IMR-90 (cell line): ENCODE results near the gene RNF151. TPM values are rescaled to one million over a fixed set of nuclear protein-coding genes. Genes with fewer than 3 reads are reported as not detected.

Experiments used
- ATAC-seq: fragments of 200-7000 bp; cut with Tn5 transposase; 2 replicates; pipeline ENCODE4 v1.9.1; 2020; ENCODE audit warnings: low read depth, mild to moderate bottlenecking, moderate library complexity
- BruUV-seq: library from RNA; stranded (reverse); fragments of 400-500 nt; replicated peaks from 2 replicates; lab custom pipeline; 2021; lab: Mats Ljungman, UMichigan
- CTCF ChIA-PET: fragments of 300-600 bp; formaldehyde crosslinking; extraction: SDS; loops from one replicate; lab custom pipeline; 2021; ENCODE audit warnings: antibody characterized with exemption; lab: Yijun Ruan, JAX
- POLR2A ChIA-PET: fragments of 300-600 bp; sonication (Branson Sonifier 250); formaldehyde crosslinking; loops from one replicate; lab custom pipeline; 2022; ENCODE audit warnings: antibody characterized with exemption; ENCODE audit not compliant: unreplicated experiment; lab: Charles Lee
- DNase-seq: peaks from one replicate; pipeline ENCODE4 v3.0.0; 2013
- H2AFZ ChIP-seq: replicated peaks from 2 replicates; pipeline ENCODE3; 2013; ENCODE audit warnings: low read length, mild to moderate bottlenecking; ENCODE audit not compliant: poor library complexity
- H2AK5ac ChIP-seq: 2 replicates; pipeline ENCODE4 v1.6.1; 2013; ENCODE audit warnings: low read depth, low read length, inconsistent platforms
- H2AK9ac ChIP-seq: replicated peaks from 2 replicates; pipeline ENCODE3; 2013; ENCODE audit warnings: mild to moderate bottlenecking, low read depth, low read length, moderate library complexity; ENCODE audit not compliant: poor library complexity
- H2BK120ac ChIP-seq: 2 replicates; pipeline ENCODE4 v1.6.1; 2013; ENCODE audit warnings: low read depth, low read length, inconsistent platforms
- H2BK15ac ChIP-seq: 3 replicates; pipeline ENCODE4 v1.6.1; 2013; ENCODE audit warnings: low read depth, low read length, inconsistent platforms
- H2BK20ac ChIP-seq: 2 replicates; pipeline ENCODE4 v1.6.1; 2013; ENCODE audit warnings: low read depth, mild to moderate bottlenecking, inconsistent platforms, low read length, moderate library complexity
- H2BK5ac ChIP-seq: 2 replicates; pipeline ENCODE4 v1.6.1; 2013; ENCODE audit warnings: mild to moderate bottlenecking, low read depth, low read length, inconsistent platforms; ENCODE audit not compliant: poor library complexity, severe bottlenecking
- H3K14ac ChIP-seq: replicated peaks from 2 replicates; pipeline ENCODE4 v1.6.1; 2013; ENCODE audit warnings: low read depth, low read length, inconsistent platforms
- H3K18ac ChIP-seq: 2 replicates; pipeline ENCODE4 v1.6.1; 2013; ENCODE audit warnings: low read depth, low read length, control low read depth
- H3K23ac ChIP-seq: 2 replicates; pipeline ENCODE4 v1.6.1; 2013; ENCODE audit warnings: low read depth, low read length, inconsistent platforms
- H3K27ac ChIP-seq: 2 replicates; pipeline ENCODE4 v1.5.1; 2013; ENCODE audit warnings: mild to moderate bottlenecking, control low read depth, low read length; ENCODE audit not compliant: insufficient read depth
- H3K27me3 ChIP-seq: 2 replicates; pipeline ENCODE4 v1.6.1; 2013; ENCODE audit warnings: low read length; ENCODE audit not compliant: control insufficient read depth, insufficient read depth
- H3K36me3 ChIP-seq: 2 replicates; pipeline ENCODE4 v1.6.1; 2013; ENCODE audit warnings: low read length, mixed read lengths; ENCODE audit not compliant: control insufficient read depth, insufficient read depth
- H3K4ac ChIP-seq: 2 replicates; pipeline ENCODE4 v1.6.1; 2013; ENCODE audit warnings: low read depth, low read length, inconsistent platforms
- H3K4me1 ChIP-seq: 2 replicates; pipeline ENCODE4 v1.6.1; 2013; ENCODE audit warnings: low read length, mixed read lengths; ENCODE audit not compliant: control insufficient read depth, insufficient read depth
- H3K4me2 ChIP-seq: 2 replicates; pipeline ENCODE4 v1.6.1; 2013; ENCODE audit warnings: low read depth, mild to moderate bottlenecking, control low read depth, low read length, moderate library complexity
- H3K4me3 ChIP-seq: 2 replicates; pipeline ENCODE4 v1.5.1; 2013; ENCODE audit warnings: low read depth, mild to moderate bottlenecking, control low read depth, low read length, moderate library complexity; ENCODE audit not compliant: insufficient read depth
- H3K56ac ChIP-seq: 2 replicates; pipeline ENCODE4 v1.6.1; 2013; ENCODE audit warnings: low read length, inconsistent platforms; ENCODE audit not compliant: insufficient read depth; ENCODE audit errors: extremely low read depth
- H3K79me1 ChIP-seq, 2 experiments: 2 replicates each; pipeline ENCODE4 v1.6.1; 2013; ENCODE audit warnings: low read length in 2 of 2, inconsistent platforms in 1 of 2, low read depth in 1 of 2
- H3K9ac ChIP-seq: 2 replicates; pipeline ENCODE4 v1.6.1; 2013; ENCODE audit warnings: low read depth, low read length, control low read depth
- H3K9me1 ChIP-seq: 2 replicates; pipeline ENCODE4 v1.6.1; 2013; ENCODE audit warnings: low read length, inconsistent platforms; ENCODE audit not compliant: insufficient read depth
- H3K9me3 ChIP-seq: 2 replicates; pipeline ENCODE4 v1.6.1; 2013; ENCODE audit warnings: low read length; ENCODE audit not compliant: control insufficient read depth, insufficient read depth
- H4K20me1 ChIP-seq: 2 replicates; pipeline ENCODE4 v1.6.1; 2013; ENCODE audit warnings: low read length, inconsistent platforms; ENCODE audit not compliant: insufficient read depth
- H4K5ac ChIP-seq: 2 replicates; pipeline ENCODE4 v1.6.1; 2013; ENCODE audit warnings: mild to moderate bottlenecking, low read depth, low read length, control low read depth
- H4K8ac ChIP-seq, 2 experiments: 2 replicates each; pipeline ENCODE4 v1.6.1; 2013; ENCODE audit warnings: low read depth in 2 of 2, low read length in 2 of 2, control low read depth in 1 of 2, inconsistent platforms in 1 of 2
- H4K91ac ChIP-seq: 2 replicates; pipeline ENCODE4 v1.6.1; 2013; ENCODE audit warnings: low read depth, low read length, inconsistent platforms; ENCODE audit not compliant: insufficient read depth
- MAZ ChIP-seq: IDR thresholded peaks from 2 replicates; pipeline ENCODE4 v1.6.1; 2012; ENCODE audit warnings: low read depth, mild to moderate bottlenecking, low read length, improper control_type of control experiment, moderate library complexity, borderline replicate concordance
- POLR2A ChIP-seq: IDR thresholded peaks from 2 replicates; pipeline ENCODE4 v1.6.1; 2012; ENCODE audit warnings: mild to moderate bottlenecking, low read depth, low read length
- WGBS, 2 experiments: methylation state at CpG; one replicate each; pipeline versions ENCODE4 v1.1.5 to v1.1.7; 2013; ENCODE audit warnings: missing lambda C conversion rate in 2 of 2; ENCODE audit not compliant: insufficient read length in 1 of 2; ENCODE audit errors: extremely low coverage in 2 of 2; 5-methylcytosine and 5-hydroxymethylcytosine counted together
- dilution Hi-C: fragments of 300-500 bp; cut with HindIII; formaldehyde crosslinking; loops from one replicate; pipeline ENCODE4 v1.14.3; 2018; ENCODE audit warnings: low sequenced_read_pairs; ENCODE audit not compliant: unreplicated experiment
- in situ Hi-C: fragments of 300-500 bp; cut with MboI; formaldehyde crosslinking; loops from 3 replicates; pipeline ENCODE4 v1.14.3; 2019; ENCODE audit warnings: low sequenced_read_pairs, inconsistent platforms, mixed read lengths
- intact Hi-C: fragments of 100-400 bp; cut with micrococcal nuclease; formaldehyde crosslinking; loops from 2 replicates; pipeline ENCODE4 v1.10.0; 2022
- polyA plus RNA-seq, 3 experiments: library from polyadenylated mRNA; depleted of rRNA; stranded (reverse); fragments of >200 nt; gene quantifications; 2 replicates each; pipeline ENCODE4 v1.2.3, GENCODE V29; 2012; ENCODE audit warnings: low replicate concordance in 1 of 3
- total RNA-seq: library from RNA; depleted of rRNA; stranded (reverse); fragments of >200 nt; gene quantifications from 2 replicates; pipeline ENCODE4 v1.2.3, GENCODE V29; 2012

The RNF151 gene
- total and polyA plus RNA-seq, 2 of the 4 experiments (the other 2 are of a cell fraction) = not detected

- H3K56ac ChIP-seq = no peak overlapping the region
- no TSS peak for BruUV-seq
- peaks cover 27% of the 10 kb centered on the region for H3K9me1 ChIP-seq
- peak overlapping the region; percentile 88 for H2AK9ac ChIP-seq
- H2AK5ac ChIP-seq = no peak overlapping the region
- in situ Hi-C loops = no loop called here
- TF ChIP-seq POLR2A (no peak), MAZ (0 out of 2 replicates have a peak, but pooled peaks have one; percentile 3)
- H2BK15ac ChIP-seq = no peak overlapping the region
- H3K36me3 ChIP-seq = peaks cover 2% of the 10 kb centered on the region; the same call in 1 of the 2 replicates
- intact Hi-C loops = no loop called here
- peak overlapping the region; percentile 72 for H3K18ac ChIP-seq
- ATAC-seq (peak; percentile 95), DNase-seq (peak; percentile 83)
- H3K4me1 ChIP-seq = peaks cover 22% of the 10 kb centered on the region
- dilution Hi-C loops = no loop called here
- H3K4me2 ChIP-seq = peak overlapping the region; percentile 70
- H2BK120ac ChIP-seq = peak overlapping the region; percentile 40; the same call in 1 of the 2 replicates
- H3K79me1 ChIP-seq = peaks cover 0 to 20% of the 10 kb centered on the region in 2 experiments; a peak in 3 of 4 replicates
- H3K14ac ChIP-seq = peak overlapping the region; percentile 57; the same call in 1 of the 2 replicates
- CTCF ChIA-PET = no interaction called here
- peak overlapping the region; percentile 96 for H2AFZ ChIP-seq
- peak overlapping the region; percentile 92 for H4K5ac ChIP-seq
- H4K8ac ChIP-seq = peak overlapping the region in 1 of 2 experiments; percentile 94; a peak in 2 of 4 replicates
- no peak overlapping the region; the same call in 1 of the 2 replicates for H3K23ac ChIP-seq
- no peak overlapping the region for H3K9ac ChIP-seq
- POLR2A ChIA-PET = interaction anchor here (0.6 kb wide), 2 partner anchors 85 to 149 kb away, joined by 3 to 11 read pairs; no protein-coding TSS in a partner anchor
- peak overlapping the region; percentile 47 for H3K4ac ChIP-seq
- peaks cover 2% of the 10 kb centered on the region; the same call in 1 of the 2 replicates for H3K9me3 ChIP-seq
- peaks cover 17% of the 10 kb centered on the region for H3K27me3 ChIP-seq
- H3K27ac ChIP-seq = no peak overlapping the region
- 4% methylated on average over 36 of the region's 96 CpGs; no CpG with 5 or more reads in 1 of the 2 experiments for WGBS, 2 experiments
- no peak overlapping the region for H4K91ac ChIP-seq
- H3K4me3 ChIP-seq = peak overlapping the region; percentile 47
- H2BK20ac ChIP-seq = no peak overlapping the region
- H2BK5ac ChIP-seq = peak overlapping the region; percentile 31
- peaks cover 2% of the 10 kb centered on the region; the same call in 1 of the 2 replicates for H4K20me1 ChIP-seq
These were observed 25.5 kb downstream of the RNF151 start for GRCh38 chr16:1991948-1992703.
